ENCODE data around the gene NAA10. TPM values are rescaled to one million over a fixed set of nuclear protein-coding genes. Genes with fewer than 3 reads are reported as not detected.

The NAA10 gene
- total and polyA plus RNA-seq, 4 donors, result 33.1 to 146 (median 104) TPM

DNA sequence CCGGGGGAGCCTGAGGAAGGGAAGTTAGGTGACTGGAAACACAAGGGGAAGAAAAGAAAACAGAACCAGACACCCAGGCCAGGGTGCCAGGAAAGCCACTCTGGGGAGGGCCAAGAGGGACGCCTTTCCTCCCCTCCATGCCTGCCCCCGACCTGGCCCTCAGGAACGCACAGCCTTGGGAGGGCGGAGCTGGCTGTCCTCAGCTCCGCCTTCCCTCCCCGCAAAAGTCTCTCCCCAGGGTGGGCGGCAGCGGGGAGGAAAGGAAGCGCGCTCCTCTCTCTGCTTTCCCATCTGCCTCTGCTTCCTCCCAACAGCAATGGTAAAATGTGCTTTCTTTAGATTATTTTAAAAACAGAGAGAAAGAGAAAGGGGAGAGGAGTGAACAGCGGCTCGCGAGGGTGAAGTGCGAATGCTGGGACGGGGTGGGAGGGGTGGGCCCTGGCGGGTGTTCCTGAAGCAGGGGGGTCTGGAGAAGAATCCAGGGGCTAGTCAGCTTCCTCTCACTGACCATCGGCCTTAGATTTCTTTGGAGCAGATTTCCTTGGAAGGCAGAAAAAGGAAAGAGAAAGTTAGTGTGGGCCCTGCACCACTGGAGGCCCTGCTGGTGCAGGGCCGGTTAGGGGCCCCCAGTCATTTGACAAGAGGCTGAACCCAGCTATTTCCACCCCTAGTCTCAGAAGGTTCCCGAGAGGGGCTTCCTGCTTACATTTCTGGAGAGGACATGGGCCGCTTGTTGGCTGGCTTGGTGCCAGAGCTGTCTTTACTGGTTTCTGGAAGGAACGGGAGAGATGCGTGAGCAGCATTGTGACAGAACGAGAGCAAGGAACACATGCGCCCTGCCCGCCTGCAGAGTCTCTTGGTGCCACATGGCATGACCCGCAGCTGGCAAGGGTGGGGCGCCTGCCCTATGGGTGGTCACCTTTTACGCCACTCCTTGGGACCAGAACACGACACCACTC lies 14.3 kb upstream of the NAA10 start:
- WGBS, 2 donors, result 25 to 75% methylated on average over 16 to 30 of the region's 30 CpGs
- peak; percentile 43 to 65 (median 62) for DNase-seq
- TF ChIP-seq, protein P1, sequence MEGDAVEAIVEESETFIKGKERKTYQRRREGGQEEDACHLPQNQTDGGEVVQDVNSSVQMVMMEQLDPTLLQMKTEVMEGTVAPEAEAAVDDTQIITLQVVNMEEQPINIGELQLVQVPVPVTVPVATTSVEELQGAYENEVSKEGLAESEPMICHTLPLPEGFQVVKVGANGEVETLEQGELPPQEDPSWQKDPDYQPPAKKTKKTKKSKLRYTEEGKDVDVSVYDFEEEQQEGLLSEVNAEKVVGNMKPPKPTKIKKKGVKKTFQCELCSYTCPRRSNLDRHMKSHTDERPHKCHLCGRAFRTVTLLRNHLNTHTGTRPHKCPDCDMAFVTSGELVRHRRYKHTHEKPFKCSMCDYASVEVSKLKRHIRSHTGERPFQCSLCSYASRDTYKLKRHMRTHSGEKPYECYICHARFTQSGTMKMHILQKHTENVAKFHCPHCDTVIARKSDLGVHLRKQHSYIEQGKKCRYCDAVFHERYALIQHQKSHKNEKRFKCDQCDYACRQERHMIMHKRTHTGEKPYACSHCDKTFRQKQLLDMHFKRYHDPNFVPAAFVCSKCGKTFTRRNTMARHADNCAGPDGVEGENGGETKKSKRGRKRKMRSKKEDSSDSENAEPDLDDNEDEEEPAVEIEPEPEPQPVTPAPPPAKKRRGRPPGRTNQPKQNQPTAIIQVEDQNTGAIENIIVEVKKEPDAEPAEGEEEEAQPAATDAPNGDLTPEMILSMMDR (IDR thresholded peaks at IDR 0.05; ENCODE audit: control extremely low read depth, extremely low read depth), result no peak
- Histone ChIP-seq H3K4me3 (no peak overlapping the region), H3K27ac (ENCODE audit: low read depth in 1 of 2, low read length in 1 of 2) (peak overlapping the region; percentile 36 to 61), H3K9me3 (ENCODE audit: control insufficient read depth in 4 of 4, insufficient read depth in 3 of 4, low read length in 3 of 4) (peaks cover 0 to 2% (median 0%) of the 10 kb centered on the region in 4 donors), H3K27me3 (ENCODE audit: control insufficient read depth in 3 of 3, insufficient read depth in 3 of 3, low read length in 2 of 3) (no peaks in the 10 kb centered on the region), H3K36me3 (ENCODE audit: control insufficient read depth in 4 of 4, insufficient read depth in 4 of 4, low read length in 4 of 4) (peaks cover 11 to 43% (median 20%) of the 10 kb centered on the region in 4 donors), H3K9ac (ENCODE audit: insufficient read depth in 1 of 2, low read length in 2 of 2) (no peak overlapping the region), H3K4me1 (ENCODE audit: control insufficient read depth in 5 of 5, insufficient read depth in 5 of 5, low read length in 5 of 5) (peaks cover 0 to 13% (median 3%) of the 10 kb centered on the region in 5 donors)
- no peak for ATAC-seq (ENCODE audit: insufficient read depth, low FRiP score)

DNA sequence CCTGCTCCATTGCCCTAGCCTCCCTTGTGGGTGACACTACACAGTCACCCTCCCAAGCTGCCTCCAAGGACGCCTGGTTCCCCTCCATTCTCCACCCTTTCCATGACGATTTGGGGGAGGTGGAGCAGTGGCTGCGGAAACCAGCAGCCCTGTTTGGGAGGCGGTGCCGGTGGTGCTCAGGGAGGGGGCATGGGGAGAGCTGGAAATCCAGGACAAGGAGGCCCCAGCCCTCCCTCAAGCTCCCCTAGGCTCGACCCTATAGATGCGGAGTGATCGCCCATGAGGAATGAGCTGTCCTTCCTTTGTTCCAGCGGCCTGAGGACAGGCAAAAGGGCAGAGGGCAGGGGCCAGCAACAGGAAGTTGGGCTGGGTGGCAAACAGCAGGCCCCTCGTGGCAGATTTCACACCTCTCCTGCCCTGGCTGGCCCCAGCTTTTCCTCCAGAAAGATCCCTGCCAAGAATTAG lies 13.2 kb upstream of the NAA10 start:
- TF ChIP-seq, protein P1 (IDR thresholded peaks at IDR 0.05; ENCODE audit: control extremely low read depth, extremely low read depth), result no peak
- Histone ChIP-seq H3K4me1 (ENCODE audit: control insufficient read depth in 5 of 5, insufficient read depth in 5 of 5, low read length in 5 of 5) (peaks cover 0 to 13% (median 6%) of the 10 kb centered on the region in 5 donors), H3K4me3 (no peak overlapping the region), H3K27ac (ENCODE audit: low read depth in 1 of 2, low read length in 1 of 2) (peak overlapping the region in 1 of 2 donors; percentile 57), H3K36me3 (ENCODE audit: control insufficient read depth in 4 of 4, insufficient read depth in 4 of 4, low read length in 4 of 4) (peaks cover 11 to 37% (median 19%) of the 10 kb centered on the region in 4 donors), H3K9ac (ENCODE audit: insufficient read depth in 1 of 2, low read length in 2 of 2) (no peak overlapping the region), H3K27me3 (ENCODE audit: control insufficient read depth in 3 of 3, insufficient read depth in 3 of 3, low read length in 2 of 3) (no peaks in the 10 kb centered on the region), H3K9me3 (ENCODE audit: control insufficient read depth in 4 of 4, insufficient read depth in 3 of 4, low read length in 3 of 4) (peaks cover 0 to 2% (median 0%) of the 10 kb centered on the region in 4 donors)
- DNase-seq, result no peak
- no peak for ATAC-seq (ENCODE audit: insufficient read depth, low FRiP score)
- 57 to 70% methylated on average over 8 to 10 of the region's 10 CpGs for WGBS, 2 donors

DNA sequence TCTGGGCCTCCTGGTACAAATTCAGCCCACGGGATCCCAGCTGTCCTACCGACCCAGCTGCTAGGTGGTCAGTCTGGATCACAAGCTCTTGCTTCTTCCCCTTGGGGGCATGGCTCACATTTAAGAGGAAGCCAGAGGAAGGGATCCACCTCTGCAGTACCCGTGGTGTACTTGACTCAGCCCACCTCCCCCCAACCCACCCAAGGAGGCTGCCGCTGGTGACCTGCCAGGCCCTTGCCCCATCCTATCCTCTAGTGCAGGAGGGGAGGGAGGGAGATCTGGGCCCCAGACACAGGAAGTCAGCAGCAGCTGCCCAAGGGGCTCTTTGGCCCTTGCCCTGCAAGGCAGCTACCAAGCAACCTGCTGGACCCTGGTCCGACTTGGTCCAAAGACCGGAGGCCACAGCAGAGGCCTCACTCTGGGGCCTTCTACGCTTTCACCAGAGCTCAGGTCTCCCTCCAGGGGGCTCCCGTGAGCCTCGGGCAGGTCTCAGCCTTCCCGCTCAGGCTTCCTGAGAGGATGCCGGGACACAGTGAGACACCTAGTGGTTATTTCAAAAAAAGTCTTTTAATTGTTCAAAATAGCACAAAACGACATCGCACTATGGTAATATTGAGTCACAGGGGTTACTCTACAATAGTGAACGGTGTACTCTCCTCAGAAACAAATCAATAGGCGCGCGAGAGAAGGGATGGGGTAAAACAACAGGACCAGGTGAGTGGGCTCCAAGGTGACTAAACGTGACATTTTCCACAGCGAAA lies 12.4 kb upstream of the NAA10 start:
- no peak overlapping the region for H3K4me3 ChIP-seq
- ATAC-seq (ENCODE audit: insufficient read depth, low FRiP score) (peak; percentile 63), DNase-seq (peak; percentile 64 to 74 (median 64))
- H3K9ac ChIP-seq (ENCODE audit: insufficient read depth in 1 of 2, low read length in 2 of 2), result no peak overlapping the region
- WGBS, 2 donors, result 37 to 48% methylated on average over 15 to 19 of the region's 19 CpGs
- peaks cover 0 to 2% (median 0%) of the 10 kb centered on the region in 4 donors for H3K9me3 ChIP-seq (ENCODE audit: control insufficient read depth in 4 of 4, insufficient read depth in 3 of 4, low read length in 3 of 4)
- TF ChIP-seq, protein P1 (IDR thresholded peaks at IDR 0.05; ENCODE audit: control extremely low read depth, extremely low read depth), result peak; percentile 58
- no peaks in the 10 kb centered on the region for H3K27me3 ChIP-seq (ENCODE audit: control insufficient read depth in 3 of 3, insufficient read depth in 3 of 3, low read length in 2 of 3)
- peak overlapping the region; percentile 6 to 18 for H3K27ac ChIP-seq (ENCODE audit: low read depth in 1 of 2, low read length in 1 of 2)
- H3K36me3 ChIP-seq (ENCODE audit: control insufficient read depth in 4 of 4, insufficient read depth in 4 of 4, low read length in 4 of 4), result peaks cover 3 to 31% (median 16%) of the 10 kb centered on the region in 4 donors
- H3K4me1 ChIP-seq (ENCODE audit: control insufficient read depth in 5 of 5, insufficient read depth in 5 of 5, low read length in 5 of 5), result peaks cover 0 to 13% (median 6%) of the 10 kb centered on the region in 5 donors

Measured in lung (tissue), 12 donors.